Stimulated activated naive CD8-positive, alpha-beta T cell treated with anti-CD3 and anti-CD28 coated beads, Interleukin-15, amount 100 ng/mL, for 72 hours (primary cell): Measurements from ENCODE around the gene C1orf174.

Source experiments
- ATAC-seq: fragments of 150-1000 bp; cut with Tn5 transposase; 2 replicates; pipeline ENCODE4 v1.10.0; 2021; ENCODE audit warnings: mild to moderate bottlenecking, moderate library complexity
- DNase-seq, 2 donors: peaks; one replicate each; pipeline ENCODE4 v3.0.0; 2021 to 2022
- H3K27ac Mint-ChIP-seq, 2 donors: one replicate each; pipeline ENCODE4 v1.8.0; 2022; ENCODE audit warnings: mild to moderate bottlenecking in 2 of 2, mixed read lengths in 2 of 2, moderate library complexity in 2 of 2
- H3K27me3 Mint-ChIP-seq: one replicate; pipeline ENCODE4 v1.8.0; 2022; ENCODE audit warnings: mixed read lengths
- H3K4me1 Mint-ChIP-seq: one replicate; pipeline ENCODE4 v1.8.0; 2022; ENCODE audit warnings: mild to moderate bottlenecking, mixed read lengths
- H3K4me3 Mint-ChIP-seq, 2 donors: one replicate each; pipeline ENCODE4 v1.8.0; 2022; ENCODE audit warnings: mild to moderate bottlenecking in 2 of 2, mixed read lengths in 2 of 2, moderate library complexity in 1 of 2
- H3K9me3 Mint-ChIP-seq, 2 donors: one replicate each; pipeline ENCODE4 v1.8.0; 2022; ENCODE audit warnings: mixed read lengths in 2 of 2

Gene C1orf174

DNA sequence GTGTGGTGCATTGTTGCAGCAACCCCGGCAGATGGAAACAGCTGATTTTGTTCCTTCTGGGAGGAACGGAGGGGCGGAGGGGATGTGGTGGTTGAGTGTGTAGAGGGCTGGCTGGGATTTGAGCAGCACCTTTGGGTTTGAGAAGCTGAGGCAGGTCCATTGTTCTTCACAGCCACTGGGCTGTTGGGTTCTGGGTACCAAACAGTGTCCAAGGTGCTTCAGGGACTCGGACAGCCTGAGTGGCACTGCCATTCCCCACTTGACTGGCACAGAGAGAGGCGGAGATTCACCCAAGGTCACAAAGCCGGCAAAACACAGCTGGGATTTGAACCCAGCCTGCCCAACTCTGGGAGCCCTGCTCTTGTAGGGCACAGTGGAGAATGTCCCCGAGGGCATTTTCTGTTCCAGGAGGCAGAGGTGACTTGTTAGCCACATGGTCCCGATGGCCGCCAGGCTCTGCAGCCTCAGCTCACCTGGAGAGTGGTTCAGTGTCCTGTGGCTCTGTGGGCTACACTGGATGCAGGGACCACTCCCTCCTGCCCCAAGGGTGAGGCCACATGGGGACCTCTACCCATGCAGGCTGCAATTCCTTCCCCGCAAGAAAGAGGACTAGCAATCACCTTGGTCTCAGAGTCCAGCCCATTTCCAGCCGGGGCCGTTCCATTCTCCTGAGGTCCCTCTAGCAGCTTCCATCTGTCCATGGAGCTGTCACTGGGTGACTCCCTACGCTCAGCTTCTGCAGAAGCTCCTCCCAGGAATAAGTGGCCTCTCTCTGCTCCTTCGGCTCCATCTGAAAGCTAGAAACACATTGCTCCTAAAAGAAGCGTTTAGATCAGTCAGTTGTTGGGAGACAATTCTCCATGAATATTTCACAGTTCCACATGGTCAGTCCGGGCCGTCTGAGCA lies 31.2 kb upstream of the C1orf174 start:
- no peak overlapping the region for H3K27ac Mint-ChIP-seq
- H3K4me1 Mint-ChIP-seq = no peaks in the 10 kb centered on the region
- no peak for ATAC-seq
- no peak overlapping the region for H3K4me3 Mint-ChIP-seq
- no peaks in the 10 kb centered on the region for H3K27me3 Mint-ChIP-seq
- DNase-seq = no peak
- peaks cover 16% of the 10 kb centered on the region in 2 donors for H3K9me3 Mint-ChIP-seq

DNA sequence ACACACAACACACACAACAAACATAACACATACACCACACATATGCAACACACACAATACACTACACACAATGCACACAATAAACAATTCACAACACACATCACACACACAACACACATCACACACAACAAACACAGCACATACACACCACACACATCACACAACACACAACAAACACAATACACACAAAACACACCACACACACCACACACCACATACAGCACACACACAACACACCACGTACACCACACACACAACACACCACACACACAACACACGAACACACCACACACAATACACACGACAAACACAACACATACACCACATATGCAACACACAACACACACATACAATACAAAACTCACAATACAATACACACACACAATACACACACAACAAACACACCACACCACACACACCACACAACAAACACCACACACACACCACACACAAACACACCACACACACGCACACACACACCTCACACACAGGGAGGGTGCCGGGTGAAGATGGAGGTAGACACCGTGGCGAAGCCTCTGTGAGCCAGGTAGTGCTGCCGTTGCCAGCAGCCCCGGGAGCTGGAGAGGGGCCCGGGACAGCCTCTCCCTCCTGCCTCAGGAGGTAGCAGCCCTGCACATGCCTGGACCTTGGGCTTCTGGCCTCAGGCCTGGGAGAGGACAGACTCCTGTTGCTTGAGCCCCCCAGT lies 30.4 kb upstream of the C1orf174 start:
- ATAC-seq = no peak
- H3K4me1 Mint-ChIP-seq = no peaks in the 10 kb centered on the region
- no peak for DNase-seq
- H3K9me3 Mint-ChIP-seq = peaks cover 16% of the 10 kb centered on the region in 2 donors
- no peak overlapping the region for H3K4me3 Mint-ChIP-seq
- no peaks in the 10 kb centered on the region for H3K27me3 Mint-ChIP-seq
- H3K27ac Mint-ChIP-seq = no peak overlapping the region

DNA sequence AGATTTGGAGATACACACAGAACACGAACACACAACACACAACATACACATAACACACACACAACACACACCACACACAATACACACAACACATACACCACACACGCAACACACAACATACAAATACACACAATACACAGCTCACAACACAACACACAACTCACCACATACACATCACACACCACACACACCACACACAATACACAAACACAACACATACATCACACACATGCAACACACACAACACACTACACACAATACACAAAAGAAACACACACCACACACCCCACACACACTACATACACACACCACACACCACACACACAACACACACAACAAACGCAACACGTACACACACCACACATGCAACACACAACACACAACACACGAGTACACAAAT lies 29.1 kb upstream of the C1orf174 start:
- peaks cover 16% of the 10 kb centered on the region in 2 donors for H3K9me3 Mint-ChIP-seq
- H3K27me3 Mint-ChIP-seq = no peaks in the 10 kb centered on the region
- H3K27ac Mint-ChIP-seq = peak overlapping the region in 1 of 2 donors; percentile 38
- DNase-seq (no peak), ATAC-seq (no peak)
- H3K4me3 Mint-ChIP-seq = no peak overlapping the region
- H3K4me1 Mint-ChIP-seq = no peaks in the 10 kb centered on the region

DNA sequence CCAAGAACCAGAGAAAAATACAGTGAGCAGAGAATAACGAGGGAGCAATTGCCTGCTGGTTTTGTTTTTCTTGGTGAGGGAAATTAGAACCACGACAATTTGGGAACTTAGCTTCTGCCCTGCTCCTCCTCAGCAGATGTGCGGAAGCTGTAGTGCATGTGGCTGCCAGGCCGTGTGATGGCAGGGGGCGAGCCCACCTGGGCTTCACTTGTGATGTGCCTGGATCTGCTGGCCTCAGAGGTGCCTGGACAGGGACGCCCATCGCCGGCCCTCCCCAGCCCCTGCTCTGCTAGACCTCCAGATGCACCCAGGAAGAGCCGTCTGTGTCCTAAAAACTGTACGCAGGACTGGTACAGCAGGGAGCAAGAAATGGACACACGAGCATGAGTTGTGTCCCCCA lies 28.5 kb upstream of the C1orf174 start:
- no peaks in the 10 kb centered on the region for H3K27me3 Mint-ChIP-seq
- no peak for ATAC-seq
- H3K27ac Mint-ChIP-seq = no peak overlapping the region

DNA sequence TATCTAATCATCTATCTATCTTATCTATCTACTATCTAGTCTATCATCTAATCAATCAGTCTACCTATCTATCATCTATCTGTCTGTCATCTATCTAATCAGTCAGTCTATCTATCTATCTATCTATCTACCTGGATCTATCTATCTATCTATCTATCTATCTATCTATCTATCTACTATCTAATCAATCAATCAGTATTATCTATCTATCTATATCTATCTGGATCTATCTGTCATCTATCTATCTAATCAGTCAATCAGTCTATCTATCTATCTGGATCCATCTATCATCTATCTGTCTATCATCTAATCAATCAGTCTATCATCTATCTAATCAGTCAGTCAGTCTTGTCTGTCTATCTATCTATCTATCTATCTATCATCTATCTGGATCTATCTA lies 26.9 kb upstream of the C1orf174 start:
- DNase-seq (no peak), ATAC-seq (no peak)
- Mint-ChIP-seq H3K4me3 (no peak overlapping the region), H3K27me3 (no peaks in the 10 kb centered on the region), H3K27ac (no peak overlapping the region), H3K9me3 (peaks cover 16% of the 10 kb centered on the region in 2 donors), H3K4me1 (peaks cover 5% of the 10 kb centered on the region)

More for the DNA sequence above, 28.5 kb upstream of the C1orf174 start:
- peaks cover 16% of the 10 kb centered on the region in 2 donors for H3K9me3 Mint-ChIP-seq
- no peak overlapping the region for H3K4me3 Mint-ChIP-seq
- DNase-seq = no peak
- no peaks in the 10 kb centered on the region for H3K4me1 Mint-ChIP-seq

DNA sequence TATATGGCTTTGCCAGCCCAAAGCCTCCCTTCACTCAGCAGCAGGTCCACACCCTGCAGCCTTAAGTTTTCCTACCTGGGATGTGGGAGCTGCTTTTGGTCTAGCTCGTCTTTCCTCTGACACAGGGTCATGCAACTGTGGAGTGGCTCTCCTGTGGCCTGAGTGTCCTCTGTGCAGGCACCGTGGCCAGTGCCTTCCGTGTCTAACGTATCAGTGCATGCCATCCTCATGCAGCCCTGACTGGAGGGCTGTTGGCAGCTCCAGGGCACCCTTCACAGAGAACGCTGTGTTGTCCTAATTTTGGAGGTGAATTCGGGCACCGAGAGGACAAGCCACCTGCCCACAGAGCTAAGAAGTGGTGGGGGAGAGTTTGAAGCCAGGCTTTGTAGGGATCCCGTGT lies 25.7 kb upstream of the C1orf174 start:
- peaks cover 5% of the 10 kb centered on the region for H3K4me1 Mint-ChIP-seq
- no peak for ATAC-seq
- no peak for DNase-seq
- no peak overlapping the region for H3K27ac Mint-ChIP-seq
- no peak overlapping the region for H3K4me3 Mint-ChIP-seq
- peaks cover 15 to 16% of the 10 kb centered on the region in 2 donors for H3K9me3 Mint-ChIP-seq
- peaks cover 7% of the 10 kb centered on the region for H3K27me3 Mint-ChIP-seq

DNA sequence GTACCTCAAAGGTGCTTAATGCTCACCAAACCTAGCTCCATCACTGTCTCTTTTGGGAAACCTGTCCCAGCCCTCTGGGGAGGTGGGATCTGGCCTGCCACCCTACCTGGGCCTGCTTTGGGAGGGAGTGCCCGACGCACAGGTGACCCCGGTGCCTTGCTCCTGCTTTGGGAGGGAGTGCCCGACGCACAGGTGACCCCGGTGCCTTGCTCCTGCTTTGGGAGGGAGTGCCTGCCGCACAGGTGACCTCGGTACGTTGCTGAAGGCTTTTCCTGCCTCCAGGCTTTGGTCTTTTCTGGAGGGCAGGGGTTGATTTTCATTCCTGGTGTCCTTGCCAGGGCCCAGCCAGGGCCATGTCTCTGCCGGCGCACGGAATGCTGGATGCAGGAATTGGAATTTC lies 25.2 kb upstream of the C1orf174 start:
- H3K9me3 Mint-ChIP-seq = peaks cover 10 to 12% of the 10 kb centered on the region in 2 donors
- ATAC-seq (no peak), DNase-seq (no peak)
- H3K4me3 Mint-ChIP-seq = no peak overlapping the region
- peaks cover 8% of the 10 kb centered on the region for H3K27me3 Mint-ChIP-seq
- peaks cover 5% of the 10 kb centered on the region for H3K4me1 Mint-ChIP-seq
- H3K27ac Mint-ChIP-seq = no peak overlapping the region

DNA sequence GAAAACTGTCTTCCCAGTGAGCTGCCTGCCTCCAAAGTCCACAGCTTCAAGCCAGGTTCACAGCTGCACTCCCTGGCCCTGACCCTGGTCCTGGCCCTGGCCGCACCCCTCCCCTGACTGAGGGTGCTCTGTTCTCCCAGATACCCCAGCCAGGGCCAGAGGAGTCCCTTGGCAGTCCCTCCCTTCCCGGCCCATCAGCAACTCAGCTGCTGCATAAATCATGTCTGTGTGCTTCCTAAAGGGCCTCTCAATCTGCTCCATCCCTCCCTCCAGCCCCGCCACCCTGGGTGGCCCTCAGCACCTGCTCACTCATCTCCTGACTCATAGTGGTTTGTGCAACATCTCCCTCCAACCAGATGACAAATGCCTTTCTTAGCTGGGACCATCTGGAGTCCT lies 24.8 kb upstream of the C1orf174 start:
- DNase-seq (no peak), ATAC-seq (no peak)
- peaks cover 5% of the 10 kb centered on the region for H3K4me1 Mint-ChIP-seq

DNA sequence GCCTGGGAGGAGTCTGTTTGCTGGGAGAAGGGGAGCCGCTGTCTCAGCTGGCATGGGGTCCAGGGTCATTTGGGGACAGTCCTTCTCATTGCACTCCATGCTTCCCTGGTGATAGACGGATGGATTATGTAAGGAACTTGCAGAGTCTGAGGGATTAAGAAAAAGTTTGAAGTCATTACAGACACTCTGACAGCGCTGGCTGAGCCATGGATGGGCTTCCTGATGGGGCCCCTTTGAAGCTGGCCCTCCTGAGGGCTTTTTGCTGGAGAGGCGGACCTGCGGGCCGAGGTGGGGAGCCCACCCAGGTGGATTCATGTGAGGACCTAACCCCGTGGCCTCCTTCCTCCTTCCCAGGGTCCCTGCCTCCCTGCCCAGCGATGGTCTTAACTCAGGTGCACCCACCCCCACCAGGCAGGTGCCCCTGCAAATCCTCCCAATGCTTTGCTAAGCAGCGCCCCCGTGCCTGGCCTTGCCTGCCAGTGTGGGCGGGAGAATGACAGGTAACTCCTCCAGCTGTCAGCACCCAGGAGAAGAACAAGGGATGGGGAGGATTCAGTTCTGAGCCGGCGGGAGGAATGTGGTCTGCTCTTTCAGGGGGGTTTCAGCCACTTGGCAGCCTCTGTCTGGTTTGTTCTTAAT lies 24.2 kb upstream of the C1orf174 start:
- Mint-ChIP-seq H3K27me3 (peaks cover 8% of the 10 kb centered on the region), H3K4me3 (no peak overlapping the region), H3K27ac (no peak overlapping the region), H3K9me3 (peaks cover under 1 to 4% of the 10 kb centered on the region in 2 donors), H3K4me1 (peaks cover 5% of the 10 kb centered on the region)
- ATAC-seq = no peak
- DNase-seq = no peak

More for the DNA sequence above, 24.8 kb upstream of the C1orf174 start:
- Mint-ChIP-seq H3K4me3 (no peak overlapping the region), H3K27ac (no peak overlapping the region), H3K27me3 (peaks cover 8% of the 10 kb centered on the region), H3K9me3 (peaks cover 6 to 7% of the 10 kb centered on the region in 2 donors)

DNA sequence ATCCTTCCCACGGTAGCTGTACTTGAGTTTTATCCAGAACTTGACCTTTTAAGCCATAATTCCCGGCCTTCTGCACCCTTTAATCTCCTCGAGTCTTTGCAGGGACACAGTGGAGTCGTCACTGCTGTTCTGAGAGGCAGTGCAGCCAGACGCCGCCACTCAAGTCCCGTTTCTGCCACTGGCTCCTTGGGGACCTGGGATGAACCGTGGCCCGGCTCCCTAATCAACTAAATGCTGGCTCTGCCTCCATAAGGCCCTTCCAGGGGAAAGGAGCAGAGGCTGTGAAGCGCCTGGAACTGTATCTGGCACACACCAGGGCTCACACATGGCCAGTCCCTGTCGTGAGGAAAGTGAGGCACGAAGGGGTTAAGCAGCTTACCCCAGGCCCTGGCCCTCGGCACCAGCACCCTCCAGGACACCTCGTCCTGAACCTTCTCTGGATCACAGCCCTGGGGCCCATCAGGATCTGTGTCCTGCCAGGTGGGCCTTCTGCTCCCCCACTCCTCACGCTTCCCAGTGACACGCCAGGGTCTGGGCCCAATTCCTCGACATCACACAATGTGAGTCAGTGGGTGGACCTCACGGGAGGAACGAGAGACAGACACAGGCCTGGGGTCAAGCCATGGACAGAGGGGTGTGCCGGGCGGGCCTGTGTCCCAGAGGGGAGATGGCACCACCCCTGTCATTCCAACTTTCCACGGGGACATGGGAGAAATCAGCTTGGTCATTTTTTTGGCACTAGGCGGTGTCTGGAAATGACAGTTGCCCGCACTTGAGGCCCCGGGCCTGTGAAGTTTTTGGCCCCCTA lies 23.5 kb upstream of the C1orf174 start:
- no peak overlapping the region for H3K27ac Mint-ChIP-seq
- H3K27me3 Mint-ChIP-seq = peaks cover 8% of the 10 kb centered on the region
- ATAC-seq = no peak

DNA sequence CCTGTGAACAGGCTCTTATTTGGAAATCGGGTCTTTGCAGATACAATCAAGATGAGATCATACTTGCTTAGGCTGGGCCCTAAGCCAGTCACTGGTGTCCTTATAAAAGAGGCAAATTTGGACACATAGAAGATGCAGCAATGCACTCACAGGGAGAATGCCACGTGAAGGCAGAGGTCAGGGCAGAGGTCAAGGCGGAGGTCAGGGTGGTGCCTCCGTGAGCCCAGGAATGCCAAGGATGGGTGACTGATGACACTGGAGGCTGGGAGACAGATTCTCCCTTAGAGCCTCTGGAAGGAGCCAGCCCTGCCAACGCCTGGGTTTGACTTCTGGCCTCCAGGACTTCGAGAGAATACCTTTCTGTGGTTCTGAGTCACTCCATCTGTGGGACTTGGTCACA lies 22.8 kb upstream of the C1orf174 start:
- peaks cover 5% of the 10 kb centered on the region for H3K4me1 Mint-ChIP-seq
- H3K27ac Mint-ChIP-seq = no peak overlapping the region
- peaks cover 0 to 4% of the 10 kb centered on the region in 2 donors for H3K9me3 Mint-ChIP-seq
- no peak for DNase-seq
- no peak overlapping the region for H3K4me3 Mint-ChIP-seq
- H3K27me3 Mint-ChIP-seq = peaks cover 8% of the 10 kb centered on the region
- ATAC-seq = peak; percentile 47

More for the DNA sequence above, 23.5 kb upstream of the C1orf174 start:
- Mint-ChIP-seq H3K9me3 (peaks cover 0 to under 1% of the 10 kb centered on the region in 2 donors), H3K4me1 (peaks cover 5% of the 10 kb centered on the region), H3K4me3 (no peak overlapping the region)
- no peak for DNase-seq

DNA sequence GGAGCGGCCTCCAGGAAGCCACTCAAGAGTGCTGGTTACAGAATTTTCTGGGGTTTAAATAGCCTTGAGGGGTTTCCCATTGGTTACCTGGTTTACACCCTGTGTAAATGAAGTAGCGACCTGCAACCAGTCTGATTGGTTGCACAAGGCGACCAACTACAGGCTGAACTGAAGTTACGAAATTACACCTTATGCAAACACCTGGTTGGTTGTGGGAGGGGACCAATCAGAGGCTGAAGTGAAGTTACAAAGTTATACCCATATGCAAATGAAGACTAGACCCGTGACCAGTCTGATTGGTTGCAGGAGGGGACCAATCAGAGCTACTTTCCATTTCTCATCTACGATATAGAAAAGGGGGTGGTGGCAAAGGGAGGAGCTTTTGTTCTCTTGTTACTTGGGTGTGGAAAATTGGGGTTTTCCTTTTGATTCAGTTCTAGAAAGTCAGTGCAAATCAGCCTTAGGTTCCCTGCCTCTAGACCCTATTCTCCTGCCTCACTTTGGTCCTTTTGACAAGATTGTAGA lies 22.2 kb upstream of the C1orf174 start:
- peak; percentile 70 for ATAC-seq
- Mint-ChIP-seq H3K27me3 (peaks cover 8% of the 10 kb centered on the region), H3K9me3 (peaks cover 0 to 4% of the 10 kb centered on the region in 2 donors), H3K4me1 (peaks cover 5% of the 10 kb centered on the region), H3K4me3 (no peak overlapping the region), H3K27ac (no peak overlapping the region)
- DNase-seq = no peak

DNA sequence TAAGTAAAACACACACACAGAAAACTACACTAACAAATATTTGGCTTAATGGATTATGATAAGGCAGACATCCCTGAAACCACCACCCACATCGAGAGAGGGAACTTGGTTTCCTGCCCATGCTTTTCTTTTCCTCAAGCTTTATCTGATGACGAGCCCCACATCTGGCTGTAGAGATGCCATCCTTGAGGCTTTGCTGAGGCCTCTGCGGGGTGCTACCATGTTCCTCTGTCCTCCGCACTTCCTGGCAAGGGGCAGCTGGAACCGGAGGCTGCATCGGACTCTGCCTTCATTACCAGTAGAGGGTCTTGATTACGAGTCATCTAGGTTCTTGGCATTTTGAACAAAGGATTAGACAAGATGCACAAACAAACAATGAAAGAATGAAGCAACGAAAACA lies 21.7 kb upstream of the C1orf174 start:
- ATAC-seq (no peak), DNase-seq (no peak)
- peaks cover 8% of the 10 kb centered on the region for H3K27me3 Mint-ChIP-seq
- H3K4me1 Mint-ChIP-seq = peaks cover 5% of the 10 kb centered on the region
- H3K4me3 Mint-ChIP-seq = no peak overlapping the region
- peaks cover 0 to 4% of the 10 kb centered on the region in 2 donors for H3K9me3 Mint-ChIP-seq
- H3K27ac Mint-ChIP-seq = no peak overlapping the region

DNA sequence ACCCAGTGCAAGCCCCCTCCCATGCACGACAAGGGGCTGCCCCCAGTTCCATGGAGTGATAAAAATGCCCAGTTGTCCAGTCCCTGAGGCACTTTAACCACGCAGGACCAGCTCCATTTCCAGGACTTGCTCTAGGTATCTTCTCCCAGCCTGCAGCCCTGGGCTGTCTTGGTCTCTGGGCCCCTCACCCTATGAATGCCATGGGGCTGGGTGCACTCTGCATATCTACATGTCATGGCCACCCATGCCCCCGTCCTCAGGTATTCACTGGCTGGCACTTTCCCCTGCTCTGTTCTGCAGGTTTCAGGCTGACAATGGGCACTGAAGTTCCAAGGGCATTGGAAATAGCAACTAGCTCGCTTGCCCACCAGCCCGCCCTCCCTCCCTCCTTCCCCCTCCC lies 19.6 kb upstream of the C1orf174 start:
- peaks cover 8% of the 10 kb centered on the region for H3K27me3 Mint-ChIP-seq
- H3K27ac Mint-ChIP-seq = no peak overlapping the region
- H3K4me1 Mint-ChIP-seq = peaks cover 5% of the 10 kb centered on the region
- ATAC-seq (no peak), DNase-seq (no peak)
- H3K4me3 Mint-ChIP-seq = no peak overlapping the region
- H3K9me3 Mint-ChIP-seq = peaks cover 0 to 4% of the 10 kb centered on the region in 2 donors
